ENCODE data around the gene CPA1. TPM values are rescaled to one million over a fixed set of nuclear protein-coding genes. Genes with fewer than 3 reads are reported as not detected.
A peak's percentile ranks its signal among the peaks of the same experiment; 100 is the strongest.

The CPA1 gene
- total and polyA plus RNA-seq, 2 of the 13 experiments (the other 11 are each of a cell fraction or from before 2014, with no cell fraction given), result 0.20 to 0.58 TPM

- ChIA-PET CTCF (ENCODE audit: low intra/inter-chr PET ratio, low total read pairs) (no interaction called here), POLR2A (no interaction called here)
- peaks cover 33% of the 10 kb centered on the region for H3K4me1 ChIP-seq (ENCODE audit: insufficient read depth, low read length)
- H3K79me2 ChIP-seq (ENCODE audit: insufficient read depth, low read length), result no peaks in the 10 kb centered on the region
- H3K27ac ChIP-seq (ENCODE audit: extremely low read length, insufficient read depth, low read length), result no peak overlapping the region
- H3K4me3 ChIP-seq (replicated peaks in 1 of 3; ENCODE audit: insufficient read depth in 1 of 3, low read depth in 2 of 3, low read length in 3 of 3), result peak overlapping the region in 1 of 3 experiments; percentile 19; a peak in 1 of 6 replicates
- DNase-seq (ENCODE audit: low spot score) (peak; percentile 31), ATAC-seq (peak; percentile 74), FAIRE-seq (no peak)
- no peak overlapping the region for H2AFZ ChIP-seq (ENCODE audit: low read length)
- H3K9ac ChIP-seq (ENCODE audit: insufficient read depth, low read depth, low read length), result peak overlapping the region; percentile 7; the same call in 1 of the 2 replicates
- H3K4me2 ChIP-seq (ENCODE audit: low read depth, low read length), result peak overlapping the region; percentile 57
- H3K36me3 ChIP-seq (replicated peaks in 1 of 2; ENCODE audit: control insufficient read depth in 1 of 2, insufficient read depth in 2 of 2, low read length in 2 of 2), result no peaks in the 10 kb centered on the region
- in situ Hi-C loops (cut with HindIII; ENCODE audit: extremely low pct_ligation_motif_present, low pct_unique_long_range_greater_than_20kb), result no loop called here
- TF ChIP-seq NR2F6 (IDR thresholded peaks at IDR 0.05), result peak; percentile 18; the same call in 1 of the 2 replicates
- no peak for TF ChIP-seq NR2F6 (CRISPR knock-in tag; IDR thresholded peaks at IDR 0.05)
- peak; percentile 53 for TF ChIP-seq HNF4A (CRISPR knock-in tag; IDR thresholded peaks at IDR 0.05)
- TF ChIP-seq DMAP1 (CRISPR knock-in tag; IDR thresholded peaks at IDR 0.05), result no peak
- 0 out of 2 replicates have a peak, but pooled peaks have one; percentile 11 for TF ChIP-seq ZNF501 (CRISPR knock-in tag; IDR thresholded peaks at IDR 0.05)
- no peak for TF ChIP-seq ZNF770 (CRISPR knock-in tag; IDR thresholded peaks at IDR 0.05)
- peak in 1 of 2 experiments; percentile 32; a peak in 2 of 4 replicates for TF ChIP-seq NR2F1 (CRISPR knock-in tag; IDR thresholded peaks at IDR 0.05)
- TF ChIP-seq SRSF4 (IDR thresholded peaks at IDR 0.05; ENCODE audit: low read depth, low read length, poor library complexity, severe bottlenecking), result no peak
- peaks cover 5 to 19% of the 10 kb centered on the region in 2 experiments; a peak in 4 of 5 replicates for H3K27me3 ChIP-seq (ENCODE audit: control insufficient read depth in 1 of 2, insufficient read depth in 2 of 2, low read length in 2 of 2)
- intact Hi-C loops (cut with micrococcal nuclease; ENCODE audit: unreplicated experiment), result no loop called here
- 19% methylated on average over 12 of the region's 20 CpGs for WGBS (ENCODE audit: low lambda C conversion rate)
- no peaks in the 10 kb centered on the region for H4K20me1 ChIP-seq (ENCODE audit: insufficient read depth, low read length)
- H3K9me3 ChIP-seq (ENCODE audit: low read length), result no peaks in the 10 kb centered on the region
- no TSS peak for BruUV-seq (replicated peaks)
Observed at GRCh38 chr7:130350945-130351790, 29.1 kb upstream of the CPA1 start.
